ENCODE measurements around the gene NTPCR. TPM values are rescaled to one million over a fixed set of nuclear protein-coding genes. Genes with fewer than 3 reads are reported as not detected.

The NTPCR gene
- total RNA-seq, 2 experiments from 2014 or later, result 30.4 to 35.0 TPM

DNA sequence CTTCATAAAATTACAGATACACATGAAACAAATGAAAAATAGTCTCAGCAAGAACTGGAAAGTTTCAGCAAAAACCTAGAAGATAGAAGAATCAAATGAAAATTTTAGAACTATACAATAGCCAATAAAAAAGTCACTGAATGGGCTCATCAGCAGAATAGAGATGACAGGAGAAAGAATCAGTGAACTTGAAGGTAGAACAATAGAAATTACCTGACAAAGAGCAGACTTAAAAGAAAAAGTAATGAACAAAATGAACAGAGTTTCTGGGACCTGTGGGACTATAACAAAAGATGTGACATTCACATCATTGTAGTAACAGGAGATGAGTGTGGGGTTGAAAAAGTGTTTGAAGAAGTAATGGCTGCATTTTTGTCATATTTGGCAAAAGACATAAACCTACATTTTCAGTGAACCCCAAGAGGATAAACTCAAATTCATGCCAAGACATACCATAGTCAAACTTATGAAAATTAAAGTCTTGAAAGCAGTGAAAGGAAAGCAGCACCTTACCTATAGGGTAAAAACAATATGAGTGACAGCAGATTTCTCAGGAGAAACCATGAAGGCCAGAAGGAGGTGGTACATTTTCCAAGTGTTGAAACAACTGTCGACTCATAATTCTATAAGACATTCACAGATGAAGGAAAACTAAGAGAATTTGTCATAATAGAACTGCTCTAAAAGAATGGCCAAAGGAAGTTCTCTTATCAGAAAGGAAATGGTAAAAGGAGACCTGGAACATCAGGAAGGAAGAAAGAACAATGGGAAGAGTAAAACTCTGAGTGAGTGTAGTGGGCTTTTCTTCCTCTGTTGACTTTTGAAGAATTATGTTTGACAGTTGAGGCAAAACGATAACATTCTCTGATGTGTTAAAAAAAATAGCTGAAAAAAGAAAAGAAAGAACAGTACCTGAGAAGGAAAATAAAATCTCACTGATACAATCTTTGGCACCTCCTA, 23.5 kb downstream of the NTPCR start:
- H3K4me1 Mint-ChIP-seq (ENCODE audit: low read depth), result peaks cover 19% of the 10 kb centered on the region
- ATAC-seq (no peak), DNase-seq (no peak)
- peaks cover 69% of the 10 kb centered on the region for H3K36me3 Mint-ChIP-seq (ENCODE audit: low read depth)
- ChIA-PET POLR2A (interaction anchor here (1.0 kb wide), 1 partner anchor 12 kb away, joined by 3 read pairs; no protein-coding TSS in a partner anchor), CTCF (no interaction called here)
- intact Hi-C loops (cut with micrococcal nuclease), result no loop called here
- no peaks in the 10 kb centered on the region for H3K27me3 Mint-ChIP-seq
- no peak for TF ChIP-seq CTCF (IDR thresholded peaks at IDR 0.05)
- H3K9me3 Mint-ChIP-seq, result peaks cover 21% of the 10 kb centered on the region
- H3K27ac Mint-ChIP-seq, result no peak overlapping the region
- H3K4me3 Mint-ChIP-seq, result no peak overlapping the region

- Mint-ChIP-seq H3K36me3 (ENCODE audit: low read depth) (peaks cover 64% of the 10 kb centered on the region), H3K4me1 (ENCODE audit: low read depth) (peaks cover 13% of the 10 kb centered on the region), H3K9me3 (peaks cover 21% of the 10 kb centered on the region), H3K4me3 (no peak overlapping the region), H3K27ac (no peak overlapping the region), H3K27me3 (no peaks in the 10 kb centered on the region)
- TF ChIP-seq CTCF (IDR thresholded peaks at IDR 0.05), result no peak
- DNase-seq (no peak), ATAC-seq (no peak)
- ChIA-PET POLR2A (no interaction called here), CTCF (no interaction called here)
- intact Hi-C loops (cut with micrococcal nuclease), result no loop called here
Observed at GRCh38 chr1:232974971-232975370, 24.6 kb downstream of the NTPCR start.

DNA sequence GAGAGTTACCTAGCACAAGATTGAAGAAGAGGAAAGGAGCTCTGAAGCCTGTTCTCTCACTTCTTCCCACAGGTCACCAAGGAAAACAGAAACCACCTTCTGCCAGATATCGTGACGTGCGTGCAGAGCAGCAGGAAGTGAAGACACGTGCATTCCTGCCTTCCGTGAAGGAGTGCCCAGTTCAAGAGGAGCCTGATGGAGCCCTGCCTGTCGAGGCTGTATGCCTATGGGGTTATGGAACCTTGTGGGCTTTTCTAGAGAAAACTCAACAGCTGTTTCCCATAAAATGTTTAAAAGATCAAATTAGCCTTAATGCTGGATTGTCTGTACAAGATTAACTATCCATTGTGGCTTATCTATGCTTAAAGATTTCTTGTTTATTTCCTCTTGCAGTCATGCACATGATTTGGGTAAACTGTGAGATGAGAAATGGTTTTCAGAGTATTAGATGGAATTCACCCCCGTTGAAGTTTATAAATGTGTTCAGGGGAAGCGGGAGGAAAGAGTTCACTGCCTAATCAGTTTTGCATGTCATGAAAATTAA, 27.8 kb downstream of the NTPCR start:
- H3K4me1 Mint-ChIP-seq (ENCODE audit: low read depth), result peaks cover 13% of the 10 kb centered on the region
- ATAC-seq (no peak), DNase-seq (no peak)
- H3K4me3 Mint-ChIP-seq, result no peak overlapping the region
- intact Hi-C loops (cut with micrococcal nuclease), result no loop called here
- CTCF ChIA-PET, result interaction anchor here (0.9 kb wide), 1 partner anchor 12 kb away, joined by 3 read pairs; no protein-coding TSS in a partner anchor
- no peak for TF ChIP-seq CTCF (IDR thresholded peaks at IDR 0.05)
- H3K27ac Mint-ChIP-seq, result peak overlapping the region; percentile 74
- POLR2A ChIA-PET, result interaction anchor here (0.8 kb wide), 1 partner anchor 10 kb away, joined by 3 read pairs; no protein-coding TSS in a partner anchor
- H3K27me3 Mint-ChIP-seq, result no peaks in the 10 kb centered on the region
- H3K9me3 Mint-ChIP-seq, result peaks cover 12% of the 10 kb centered on the region
- H3K36me3 Mint-ChIP-seq (ENCODE audit: low read depth), result peaks cover 37% of the 10 kb centered on the region

- H3K27me3 Mint-ChIP-seq, result no peaks in the 10 kb centered on the region
- H3K9me3 Mint-ChIP-seq, result peaks cover 6% of the 10 kb centered on the region
- ATAC-seq (no peak), DNase-seq (no peak)
- H3K36me3 Mint-ChIP-seq (ENCODE audit: low read depth), result peaks cover 32% of the 10 kb centered on the region
- TF ChIP-seq CTCF (IDR thresholded peaks at IDR 0.05), result no peak
- H3K4me3 Mint-ChIP-seq, result no peak overlapping the region
- peak overlapping the region; percentile 36 for H3K27ac Mint-ChIP-seq
- ChIA-PET POLR2A (interaction anchor here (0.8 kb wide), 1 partner anchor 11 kb away, joined by 3 read pairs; no protein-coding TSS in a partner anchor), CTCF (interaction anchor here (0.9 kb wide), 1 partner anchor 11 kb away, joined by 3 read pairs; no protein-coding TSS in a partner anchor)
- H3K4me1 Mint-ChIP-seq (ENCODE audit: low read depth), result peaks cover 13% of the 10 kb centered on the region
- intact Hi-C loops (cut with micrococcal nuclease), result no loop called here
Observed at GRCh38 chr1:232978815-232979214, 28.4 kb downstream of the NTPCR start.

GRCh38 chr1:232979558-232979957, 29.1 kb downstream of the NTPCR start:
- ATAC-seq (no peak), DNase-seq (no peak)
- intact Hi-C loops (cut with micrococcal nuclease), result no loop called here
- TF ChIP-seq CTCF (IDR thresholded peaks at IDR 0.05), result no peak
- ChIA-PET POLR2A (no interaction called here), CTCF (no interaction called here)
- Mint-ChIP-seq H3K4me3 (no peak overlapping the region), H3K27me3 (no peaks in the 10 kb centered on the region), H3K36me3 (ENCODE audit: low read depth) (peaks cover 26% of the 10 kb centered on the region), H3K9me3 (no peaks in the 10 kb centered on the region), H3K27ac (no peak overlapping the region), H3K4me1 (ENCODE audit: low read depth) (peaks cover 13% of the 10 kb centered on the region)
